Left lung (tissue), 10 donors: ENCODE data around the gene ESRP2. TPM values are rescaled to one million over a fixed set of nuclear protein-coding genes. Genes with fewer than 3 reads are reported as not detected.
A peak's percentile ranks its signal among the peaks of the same experiment; 100 is the strongest.

ENCODE experiments used
- ATAC-seq: fragments of 200-7000 bp; cut with Tn5 transposase; one replicate; pipeline ENCODE4 v1.9.1; 2020; ENCODE audit warnings: moderate library complexity
- DNase-seq, 4 donors: peaks; one replicate each; pipeline ENCODE4 v3.0.0-alpha.2; 2013 to 2020
- H3K27ac ChIP-seq, 2 donors: fragments of 200-600 bp; sonication (generic) in 1 of 2; one replicate each; pipeline versions ENCODE4 v1.5.0 to v1.8.0; 2020 to 2021
- H3K27me3 ChIP-seq, 2 donors: fragments of 200-600 bp; sonication (generic) in 1 of 2; one replicate each; pipeline versions ENCODE4 v1.5.0 to v1.8.0; 2020 to 2021
- H3K36me3 ChIP-seq, 2 donors: fragments of 200-600 bp; sonication (generic) in 1 of 2; one replicate each; pipeline versions ENCODE4 v1.5.0 to v1.8.0; 2020 to 2021
- H3K4me1 ChIP-seq, 2 donors: fragments of 200-600 bp; one replicate each; pipeline ENCODE4 v1.8.0; 2021
- H3K4me3 ChIP-seq, 2 donors: fragments of 200-600 bp; sonication (generic) in 1 of 2; one replicate each; pipeline versions ENCODE4 v1.5.0 to v1.8.0; 2020 to 2021; ENCODE audit warnings: mild to moderate bottlenecking in 1 of 2
- H3K9me3 ChIP-seq, 2 donors: fragments of 200-600 bp; sonication (generic) in 1 of 2; one replicate each; pipeline versions ENCODE4 v1.5.0 to v1.8.0; 2020 to 2021
- CTCF ChIP-seq, 2 donors: fragments of 200-600 bp; sonication (generic) in 1 of 2; IDR thresholded peaks; one replicate each; pipeline versions ENCODE4 v1.5.0 to v1.8.0; 2021; ENCODE audit warnings: antibody characterized with exemption in 2 of 2
- intact Hi-C, 2 donors: fragments of 100-400 bp; cut with DNase I; formaldehyde crosslinking; loops; one replicate each; pipeline versions ENCODE4 v1.11.2 to v1.14.2; 2022
- polyA plus RNA-seq, 6 donors: library from polyadenylated mRNA; unstranded; fragments of 120-200 nt; gene quantifications; one replicate each; pipeline ENCODE4 v1.2.1, GENCODE V29; 2013; ENCODE audit not compliant: insufficient read length in 6 of 6
- total RNA-seq, 2 donors: library from RNA; stranded (reverse); fragmentation: NEBNext Ultra II Directional; extraction: Animal tissue kit (Norgen Biotek cat#: 25700); gene quantifications; one replicate each; pipeline ENCODE4 v1.2.1, GENCODE V29; 2021
- donor health status: DM: no; HTN: yes; CAD: no.
- donor health status: DM: no; HTN: no; CAD: no.

The ESRP2 gene
- total and polyA plus RNA-seq, 8 donors = 45.7 to 62.6 (median 54.2) TPM

GRCh38 chr16:68242085-68242484 is 6.2 kb upstream of the ESRP2 start:
- Histone ChIP-seq H3K4me1 (peaks cover 13 to 42% of the 10 kb centered on the region in 2 donors), H3K27ac (no peak overlapping the region), H3K27me3 (peaks cover 0 to 3% of the 10 kb centered on the region in 2 donors), H3K36me3 (no peaks in the 10 kb centered on the region), H3K4me3 (no peak overlapping the region), H3K9me3 (no peaks in the 10 kb centered on the region)
- ATAC-seq (no peak), DNase-seq (peak in 1 of 4 donors; percentile 10)
- TF ChIP-seq CTCF (IDR thresholded peaks at IDR 0.05) = no peak
- intact Hi-C loops = no loop called here

- H3K9me3 ChIP-seq = no peaks in the 10 kb centered on the region
- peaks cover 0 to 24% of the 10 kb centered on the region in 2 donors for H3K27me3 ChIP-seq
- intact Hi-C loops = no loop called here
- H3K36me3 ChIP-seq = no peaks in the 10 kb centered on the region
- peaks cover 5 to 47% of the 10 kb centered on the region in 2 donors for H3K4me1 ChIP-seq
- peak overlapping the region; percentile 90 to 91 for H3K27ac ChIP-seq
- ATAC-seq = no peak
- no peak for TF ChIP-seq CTCF (IDR thresholded peaks at IDR 0.05)
- peak overlapping the region; percentile 39 to 59 for H3K4me3 ChIP-seq
- no peak for DNase-seq
These were observed 2.1 kb upstream of the ESRP2 start for GRCh38 chr16:68238029-68238345.

- ATAC-seq = peak; percentile 78
- no peak for TF ChIP-seq CTCF (IDR thresholded peaks at IDR 0.05)
- intact Hi-C loops = no loop called here
- DNase-seq = peak; percentile 97 to 99 (median 98)
- peaks cover 5 to 51% of the 10 kb centered on the region in 2 donors for H3K4me1 ChIP-seq
- peak overlapping the region; percentile 90 to 91 for H3K27ac ChIP-seq
- peak overlapping the region; percentile 59 to 72 for H3K4me3 ChIP-seq
- no peaks in the 10 kb centered on the region for H3K9me3 ChIP-seq
- peaks cover 0 to 3% of the 10 kb centered on the region in 2 donors for H3K36me3 ChIP-seq
- peaks cover 0 to 24% of the 10 kb centered on the region in 2 donors for H3K27me3 ChIP-seq
These were observed 1.5 kb upstream of the ESRP2 start for GRCh38 chr16:68237243-68238028.

- Histone ChIP-seq H3K27me3 (peaks cover 0 to 24% of the 10 kb centered on the region in 2 donors), H3K4me1 (peaks cover 5 to 51% of the 10 kb centered on the region in 2 donors), H3K36me3 (peaks cover 0 to 9% of the 10 kb centered on the region in 2 donors), H3K27ac (peak overlapping the region; percentile 85 to 91), H3K9me3 (no peaks in the 10 kb centered on the region), H3K4me3 (peak overlapping the region; percentile 59 to 72)
- intact Hi-C loops = no loop called here
- ATAC-seq (peak; percentile 0), DNase-seq (peak in 2 of 4 donors; percentile 43 to 66)
- TF ChIP-seq CTCF (IDR thresholded peaks at IDR 0.05) = no peak
These were observed 907 bp upstream of the ESRP2 start for GRCh38 chr16:68236826-68237242.

GRCh38 chr16:68236137-68236825 is 354 bp upstream of the ESRP2 start:
- Histone ChIP-seq H3K4me1 (peaks cover 5 to 51% of the 10 kb centered on the region in 2 donors), H3K27me3 (peaks cover 0 to 24% of the 10 kb centered on the region in 2 donors), H3K36me3 (peaks cover 0 to 15% of the 10 kb centered on the region in 2 donors), H3K9me3 (no peaks in the 10 kb centered on the region), H3K27ac (peak overlapping the region; percentile 85 to 91), H3K4me3 (peak overlapping the region; percentile 59 to 72)
- intact Hi-C loops = no loop called here
- DNase-seq = peak in 3 of 4 donors; percentile 84 to 93 (median 84)
- no peak for TF ChIP-seq CTCF (IDR thresholded peaks at IDR 0.05)
- ATAC-seq = peak; percentile 46
